Measurements from ENCODE around the gene SLIT3.

The SLIT3 gene

DNA sequence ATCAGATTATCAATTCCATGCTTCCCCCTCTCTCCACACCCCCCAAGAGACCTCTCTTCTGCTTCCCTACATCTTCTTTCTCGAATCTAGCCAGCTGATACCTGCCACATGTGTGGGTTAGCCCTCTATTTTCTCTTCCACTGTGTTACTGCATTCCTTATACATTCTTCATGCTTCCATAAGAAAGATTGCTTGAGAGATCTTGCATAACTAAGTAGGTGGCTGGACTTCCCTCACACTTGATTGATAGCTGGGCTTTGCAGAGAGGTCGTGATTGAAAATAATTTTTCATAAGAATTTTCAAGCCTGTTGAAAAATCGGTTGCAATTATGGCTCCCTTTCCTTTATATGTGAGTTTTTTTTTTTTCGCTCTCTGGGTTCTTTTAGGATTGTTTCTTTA is 688.8 kb downstream of the SLIT3 start:
- no peak for DNase-seq (ENCODE audit: low read depth)
- TF ChIP-seq POLR2A (IDR thresholded peaks at IDR 0.05; ENCODE audit: extremely low read depth, insufficient read length) (no peak), MYC (IDR thresholded peaks at IDR 0.05; ENCODE audit: low read depth, low read length) (no peak)
- TF ChIP-seq, protein P1, sequence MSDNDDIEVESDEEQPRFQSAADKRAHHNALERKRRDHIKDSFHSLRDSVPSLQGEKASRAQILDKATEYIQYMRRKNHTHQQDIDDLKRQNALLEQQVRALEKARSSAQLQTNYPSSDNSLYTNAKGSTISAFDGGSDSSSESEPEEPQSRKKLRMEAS (IDR thresholded peaks at IDR 0.05; ENCODE audit: low read depth, low read length) = no peak
- TF ChIP-seq, protein P2, sequence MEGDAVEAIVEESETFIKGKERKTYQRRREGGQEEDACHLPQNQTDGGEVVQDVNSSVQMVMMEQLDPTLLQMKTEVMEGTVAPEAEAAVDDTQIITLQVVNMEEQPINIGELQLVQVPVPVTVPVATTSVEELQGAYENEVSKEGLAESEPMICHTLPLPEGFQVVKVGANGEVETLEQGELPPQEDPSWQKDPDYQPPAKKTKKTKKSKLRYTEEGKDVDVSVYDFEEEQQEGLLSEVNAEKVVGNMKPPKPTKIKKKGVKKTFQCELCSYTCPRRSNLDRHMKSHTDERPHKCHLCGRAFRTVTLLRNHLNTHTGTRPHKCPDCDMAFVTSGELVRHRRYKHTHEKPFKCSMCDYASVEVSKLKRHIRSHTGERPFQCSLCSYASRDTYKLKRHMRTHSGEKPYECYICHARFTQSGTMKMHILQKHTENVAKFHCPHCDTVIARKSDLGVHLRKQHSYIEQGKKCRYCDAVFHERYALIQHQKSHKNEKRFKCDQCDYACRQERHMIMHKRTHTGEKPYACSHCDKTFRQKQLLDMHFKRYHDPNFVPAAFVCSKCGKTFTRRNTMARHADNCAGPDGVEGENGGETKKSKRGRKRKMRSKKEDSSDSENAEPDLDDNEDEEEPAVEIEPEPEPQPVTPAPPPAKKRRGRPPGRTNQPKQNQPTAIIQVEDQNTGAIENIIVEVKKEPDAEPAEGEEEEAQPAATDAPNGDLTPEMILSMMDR (IDR thresholded peaks at IDR 0.05; ENCODE audit: low read depth, low read length) = no peak
- no peak overlapping the region for H3K4me3 ChIP-seq (ENCODE audit: low read depth, low read length)

Data from NB4 (cell line).